ENCODE measurements around the gene USF2.

USF2 gene

GRCh38 chr19:35224681-35225571, 43.8 kb upstream of the USF2 start:
- H3K4me1 ChIP-seq (ENCODE audit: control insufficient read depth, insufficient read depth, low read length), result no peaks in the 10 kb centered on the region
- no peaks in the 10 kb centered on the region for H3K9me3 ChIP-seq (ENCODE audit: control insufficient read depth, insufficient read depth, low read depth, low read length)
- CTCF ChIA-PET, result interaction anchor here (0.7 to 1.8 kb wide), 5 partner anchors 9 to 83 kb away, joined by 3 to 4 read pairs (median 3); no protein-coding TSS in a partner anchor
- POLR2A ChIA-PET, result no interaction called here
- no peaks in the 10 kb centered on the region for H3K36me3 ChIP-seq (ENCODE audit: control insufficient read depth in 2 of 2, insufficient read depth in 1 of 2, low read length in 2 of 2)
- H3K4me3 ChIP-seq (ENCODE audit: low read depth, low read length), result no peak overlapping the region
- H3K27ac ChIP-seq (ENCODE audit: extremely low read depth, low read depth, low read length), result no peak overlapping the region
- peak; percentile 93 for TF ChIP-seq GLIS1 (tag by site-specific recombination; IDR thresholded peaks at IDR 0.05)
- TF ChIP-seq ZIC2 (tag by site-specific recombination; IDR thresholded peaks at IDR 0.05), result peak; percentile 79
- no peak for TF ChIP-seq ZNF423 (tag by site-specific recombination; IDR thresholded peaks at IDR 0.05)
- peak; percentile 92 for TF ChIP-seq KLF1 (tag by site-specific recombination; IDR thresholded peaks at IDR 0.05)
- no peak for TF ChIP-seq ZNF169 (tag by site-specific recombination; IDR thresholded peaks at IDR 0.05)

GRCh38 chr19:35225951-35226350, 42.8 kb upstream of the USF2 start:
- Histone ChIP-seq H3K9me3 (ENCODE audit: control insufficient read depth, insufficient read depth, low read depth, low read length) (no peaks in the 10 kb centered on the region), H3K4me3 (ENCODE audit: low read depth, low read length) (no peak overlapping the region), H3K4me1 (ENCODE audit: control insufficient read depth, insufficient read depth, low read length) (no peaks in the 10 kb centered on the region), H3K36me3 (ENCODE audit: control insufficient read depth in 2 of 2, insufficient read depth in 1 of 2, low read length in 2 of 2) (no peaks in the 10 kb centered on the region), H3K27ac (ENCODE audit: extremely low read depth, low read depth, low read length) (no peak overlapping the region)
- POLR2A ChIA-PET, result no interaction called here
- TF ChIP-seq ZNF239 (tag by site-specific recombination; IDR thresholded peaks at IDR 0.05) (no peak), SCRT1 (tag by site-specific recombination; IDR thresholded peaks at IDR 0.05; ENCODE audit: borderline replicate concordance) (no peak), MEIS1 (CRISPR knock-in tag; IDR thresholded peaks at IDR 0.05; ENCODE audit: borderline replicate concordance) (no peak)
- CTCF ChIA-PET, result interaction anchor here (1.1 to 1.8 kb wide), 4 partner anchors 8 to 111 kb away, joined by 3 to 7 read pairs (median 4); no protein-coding TSS in a partner anchor

- H3K9me3 ChIP-seq (ENCODE audit: control insufficient read depth, insufficient read depth, low read depth, low read length), result no peaks in the 10 kb centered on the region
- H3K36me3 ChIP-seq (ENCODE audit: control insufficient read depth in 2 of 2, insufficient read depth in 1 of 2, low read length in 2 of 2), result no peaks in the 10 kb centered on the region
- H3K4me3 ChIP-seq (ENCODE audit: low read depth, low read length), result no peak overlapping the region
- POLR2A ChIA-PET, result no interaction called here
- no peak overlapping the region for H3K27ac ChIP-seq (ENCODE audit: extremely low read depth, low read depth, low read length)
- no peaks in the 10 kb centered on the region for H3K4me1 ChIP-seq (ENCODE audit: control insufficient read depth, insufficient read depth, low read length)
- CTCF ChIA-PET, result interaction anchor here (0.7 to 1.4 kb wide), 4 partner anchors 12 to 771 kb away, joined by 3 to 7 read pairs (median 4); no protein-coding TSS in a partner anchor
- TF ChIP-seq ZNF16 (tag by site-specific recombination; IDR thresholded peaks at IDR 0.05; ENCODE audit: low read depth), result no peak
- no peak for TF ChIP-seq ZNF24 (tag by site-specific recombination; IDR thresholded peaks at IDR 0.05)
- TF ChIP-seq ZNF658 (tag by site-specific recombination; IDR thresholded peaks at IDR 0.05), result no peak
- TF ChIP-seq PRDM1 (tag by site-specific recombination; IDR thresholded peaks at IDR 0.05), result no peak
Observed at GRCh38 chr19:35226748-35227147, 42.0 kb upstream of the USF2 start.

- H3K36me3 ChIP-seq (ENCODE audit: control insufficient read depth in 2 of 2, insufficient read depth in 1 of 2, low read length in 2 of 2), result no peaks in the 10 kb centered on the region
- H3K4me1 ChIP-seq (ENCODE audit: control insufficient read depth, insufficient read depth, low read length), result no peaks in the 10 kb centered on the region
- ChIA-PET POLR2A (interaction anchor here (0.6 to 0.7 kb wide), 4 partner anchors 27 to 1989 kb away, joined by 3 to 4 read pairs (median 4); no protein-coding TSS in a partner anchor), CTCF (interaction anchor here (0.5 to 1.6 kb wide), 6 partner anchors 22 to 320 kb away, joined by 3 to 5 read pairs (median 4); partner anchors contain the start of gene LGI4)
- H3K4me3 ChIP-seq (ENCODE audit: low read depth, low read length), result no peak within 1 kb of the TSS
- no peaks in the 10 kb centered on the region for H3K9me3 ChIP-seq (ENCODE audit: control insufficient read depth, insufficient read depth, low read depth, low read length)
- H3K27ac ChIP-seq (ENCODE audit: extremely low read depth, low read depth, low read length), result no peak within 1 kb of the TSS
- TF ChIP-seq WT1 (tag by site-specific recombination; IDR thresholded peaks at IDR 0.05), result no peak
- no peak for TF ChIP-seq ZSCAN4 (tag by site-specific recombination; IDR thresholded peaks at IDR 0.05)
- TF ChIP-seq ZXDB (tag by site-specific recombination; IDR thresholded peaks at IDR 0.05), result no peak
- TF ChIP-seq ZNF548 (tag by site-specific recombination; IDR thresholded peaks at IDR 0.05), result no peak
- no peak for TF ChIP-seq MEIS1 (CRISPR knock-in tag; IDR thresholded peaks at IDR 0.05; ENCODE audit: borderline replicate concordance)
- no peak for TF ChIP-seq ZNF174 (tag by site-specific recombination; IDR thresholded peaks at IDR 0.05)
- no peak for TF ChIP-seq ZNF23 (tag by site-specific recombination; IDR thresholded peaks at IDR 0.05; ENCODE audit: borderline replicate concordance)
- no peak for TF ChIP-seq ZNF112 (tag by site-specific recombination; IDR thresholded peaks at IDR 0.05)
- no peak for TF ChIP-seq PRDM10 (tag by site-specific recombination; IDR thresholded peaks at IDR 0.05)
- TF ChIP-seq ZNF302 (tag by site-specific recombination; IDR thresholded peaks at IDR 0.05; ENCODE audit: low read depth), result no peak
- TF ChIP-seq ZNF544 (tag by site-specific recombination; IDR thresholded peaks at IDR 0.05), result no peak
- no peak for TF ChIP-seq GLIS1 (tag by site-specific recombination; IDR thresholded peaks at IDR 0.05)
Observed at GRCh38 chr19:35228177-35228930, 40.4 kb upstream of the USF2 start, which contains the start of gene FAM187B. Gene FAM187B, minus strand, starts transcription at chr19:35228739. Its CDS starts 59 bp downstream, at chr19:35228680.

Measured in HEK293 (cell line).